GM21786 (cell line): ENCODE measurements around the gene SMARCA2.
"Not testable (repeated sequence)": the region's sequence is repeated elsewhere in the genome, so short reads cannot be mapped to it uniquely, and the experiment has no call there.

Experiments
- ATAC-seq: cut with Tn5 transposase; IDR thresholded peaks from one replicate; pipeline ENCODE4 v1.9.1; 2021; ENCODE audit not compliant: unreplicated experiment

Gene SMARCA2

DNA sequence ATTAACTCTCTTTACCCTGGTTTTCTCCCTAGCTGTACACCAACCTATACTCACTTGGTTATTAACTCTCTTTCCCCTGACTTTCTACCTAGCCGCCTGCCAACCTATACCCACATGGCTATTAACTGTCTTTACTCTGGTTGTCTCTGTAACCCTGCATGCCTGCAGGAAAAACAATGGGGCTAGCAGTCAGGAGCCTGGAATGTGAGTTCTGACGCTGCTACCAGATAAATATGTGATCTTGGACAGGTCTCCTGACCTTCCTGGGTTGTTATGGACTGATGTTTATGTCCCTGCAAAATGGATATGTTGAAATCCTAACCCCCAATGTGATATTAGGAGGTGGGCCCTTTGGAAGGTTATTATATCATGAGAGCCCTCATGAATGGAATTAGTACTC lies 119.2 kb downstream of the SMARCA2 start:
- ATAC-seq = no peak

DNA sequence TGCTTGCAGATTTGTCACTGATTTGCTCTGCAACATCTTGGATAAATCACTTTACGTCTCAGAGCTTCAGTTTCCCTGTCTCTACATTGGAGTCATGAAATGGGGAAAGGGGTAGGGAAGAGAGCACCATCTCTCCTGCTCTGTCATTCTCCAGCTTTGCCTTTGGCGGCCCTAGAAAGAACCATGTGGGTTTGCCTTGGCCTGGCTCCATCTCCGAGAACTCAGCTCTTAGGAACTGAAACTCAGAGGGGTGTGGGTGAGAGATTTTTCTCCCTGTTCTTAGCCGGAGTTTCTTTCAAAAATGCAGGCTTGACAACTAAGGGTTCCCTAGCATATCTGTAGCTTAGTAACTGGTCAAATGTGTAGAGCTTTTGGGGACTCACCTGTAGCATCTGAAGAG lies 123.5 kb downstream of the SMARCA2 start:
- ATAC-seq = no peak

DNA sequence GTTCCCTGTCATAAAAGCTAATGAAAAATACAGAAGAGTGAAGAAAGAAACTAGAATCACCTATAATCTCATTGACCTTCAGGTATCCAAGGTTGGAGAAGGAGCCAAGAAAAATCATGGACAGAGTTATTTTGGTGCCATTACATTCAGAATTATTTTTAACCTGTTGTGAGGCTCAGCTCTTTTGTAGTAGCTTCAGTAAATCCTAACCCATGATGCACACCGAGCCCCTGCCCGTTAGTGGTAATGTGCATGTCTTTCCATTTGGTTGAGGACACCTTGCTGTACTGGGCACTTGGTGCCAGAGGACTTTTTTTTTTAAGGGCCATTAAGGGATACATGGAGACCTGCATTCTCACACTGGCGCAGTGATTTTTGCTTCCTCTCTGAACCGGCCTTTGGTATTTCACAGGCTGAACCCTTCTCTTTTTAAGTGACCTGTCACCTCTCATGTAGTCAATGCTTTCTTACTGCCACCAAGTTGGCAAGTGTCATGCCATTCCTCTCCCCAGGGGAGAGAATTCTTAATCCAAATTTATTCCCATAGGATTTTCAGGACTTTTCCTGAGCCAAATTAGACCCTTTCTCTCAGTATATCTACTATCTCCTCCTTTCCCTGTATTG lies 125.6 kb downstream of the SMARCA2 start:
- ATAC-seq = no peak

DNA sequence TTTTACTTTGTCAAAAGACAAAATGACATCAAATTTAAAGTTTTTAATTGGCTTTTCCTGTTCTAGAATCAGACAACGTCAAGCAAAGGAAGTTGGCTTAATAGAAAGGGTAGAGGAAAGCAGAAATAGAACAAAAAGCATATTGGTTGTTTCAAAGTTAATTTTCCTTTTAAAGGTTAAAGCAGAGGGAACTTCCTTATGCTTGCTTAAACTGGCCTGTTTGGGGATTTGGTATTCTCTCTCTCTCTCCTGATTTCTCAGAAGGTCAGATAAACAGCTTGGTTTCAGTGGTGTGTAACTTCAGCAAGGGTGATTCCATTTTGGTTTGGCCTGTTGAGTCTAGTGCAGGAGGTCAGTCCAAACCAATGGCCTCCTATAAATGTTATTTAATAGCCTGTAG lies 127.1 kb downstream of the SMARCA2 start:
- ATAC-seq = no peak

DNA sequence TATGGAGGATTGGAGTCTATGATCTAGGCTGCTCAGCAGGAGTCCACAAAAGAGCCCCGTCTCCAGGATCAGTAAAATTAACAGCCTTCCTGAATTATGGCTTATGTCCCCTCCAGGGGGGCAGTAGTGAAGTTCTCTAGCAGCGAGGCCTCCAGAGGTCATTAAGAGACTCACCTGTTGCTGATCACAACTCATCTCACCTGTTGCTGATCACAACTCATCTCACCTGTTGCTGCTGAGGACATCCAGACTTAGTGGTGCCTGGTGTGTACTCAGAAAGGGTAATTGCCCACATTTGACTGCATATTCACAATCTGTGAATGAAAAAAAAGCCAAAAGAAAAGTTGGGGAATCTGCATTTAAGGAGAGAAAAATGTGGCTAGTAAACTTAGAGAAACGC lies 129.5 kb downstream of the SMARCA2 start:
- no peak for ATAC-seq

DNA sequence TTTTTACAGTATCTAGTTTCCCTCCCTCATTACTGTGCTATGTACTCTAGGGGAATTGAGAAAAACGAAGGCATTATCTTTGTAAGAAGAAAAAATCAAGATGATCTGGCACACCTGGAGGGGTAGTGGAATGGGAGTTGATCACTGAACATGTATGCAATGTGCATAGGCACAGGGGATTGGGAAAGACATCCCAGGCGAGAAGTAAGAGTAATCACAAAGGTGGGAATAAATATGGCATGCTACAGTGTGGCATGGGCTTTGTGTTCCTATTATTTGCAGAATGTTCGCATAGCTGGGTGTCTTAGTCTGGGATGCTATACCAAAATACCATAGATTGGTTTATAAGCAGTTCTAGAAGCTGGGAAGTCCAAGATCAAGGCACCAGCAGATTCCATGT lies 130.6 kb downstream of the SMARCA2 start:
- ATAC-seq = no peak

DNA sequence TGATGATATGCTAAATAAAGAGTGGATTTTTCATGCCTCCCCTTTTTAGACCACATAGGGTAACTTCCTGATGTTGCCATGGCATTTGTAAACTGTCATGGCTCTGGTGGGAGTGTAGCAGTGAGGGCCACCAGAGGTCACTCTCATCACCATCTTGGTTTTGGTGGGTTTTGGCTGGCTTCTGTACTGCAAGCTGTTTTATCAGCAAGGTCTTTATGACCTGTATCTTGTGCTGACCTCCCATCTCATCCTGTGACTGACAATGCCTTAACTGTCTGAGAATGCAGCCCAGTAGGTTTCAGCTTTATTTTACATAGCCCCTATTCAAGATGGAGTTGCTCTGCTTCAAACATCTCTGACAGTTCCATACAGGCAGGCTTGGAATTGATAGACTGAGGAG lies 131.6 kb downstream of the SMARCA2 start:
- not testable (repeated sequence) for ATAC-seq

DNA sequence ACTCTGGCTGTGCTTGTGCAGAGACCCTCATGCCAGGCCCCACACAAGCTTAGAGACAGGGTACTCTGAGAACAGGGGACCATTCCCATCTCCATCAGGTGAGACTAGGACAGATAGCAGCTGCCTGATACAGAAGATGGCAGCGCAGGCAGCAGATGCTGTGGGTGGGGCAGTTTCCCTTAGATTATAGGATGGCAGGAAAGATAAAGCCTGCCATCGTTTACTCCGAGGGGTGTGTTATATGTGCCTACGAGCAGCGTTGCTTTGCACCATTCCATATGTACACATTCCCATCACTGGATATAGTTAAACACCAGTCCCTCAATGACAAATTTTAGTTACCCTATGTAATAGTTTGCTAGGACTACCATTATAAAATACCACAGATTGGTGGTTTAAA lies 135.2 kb downstream of the SMARCA2 start:
- no peak for ATAC-seq

DNA sequence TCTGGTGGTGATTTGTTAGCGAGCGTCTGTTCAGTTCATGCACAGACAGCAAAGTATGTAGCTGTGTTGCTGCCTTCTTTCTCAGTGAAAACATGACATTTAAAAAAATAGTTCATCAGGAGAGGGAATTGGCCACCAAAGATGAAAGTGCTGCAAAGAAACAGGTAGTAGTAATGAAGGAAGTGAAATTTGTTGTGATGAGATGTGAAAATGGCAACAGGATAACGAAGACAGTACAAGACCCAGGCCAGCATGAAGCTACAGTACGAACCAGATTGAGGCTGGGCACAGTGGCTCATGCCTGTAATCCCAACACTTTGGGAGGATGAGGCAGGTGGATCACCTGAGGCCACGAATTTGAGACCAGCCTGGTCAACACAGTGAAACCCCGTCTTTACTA lies 136.0 kb downstream of the SMARCA2 start:
- ATAC-seq = no peak

DNA sequence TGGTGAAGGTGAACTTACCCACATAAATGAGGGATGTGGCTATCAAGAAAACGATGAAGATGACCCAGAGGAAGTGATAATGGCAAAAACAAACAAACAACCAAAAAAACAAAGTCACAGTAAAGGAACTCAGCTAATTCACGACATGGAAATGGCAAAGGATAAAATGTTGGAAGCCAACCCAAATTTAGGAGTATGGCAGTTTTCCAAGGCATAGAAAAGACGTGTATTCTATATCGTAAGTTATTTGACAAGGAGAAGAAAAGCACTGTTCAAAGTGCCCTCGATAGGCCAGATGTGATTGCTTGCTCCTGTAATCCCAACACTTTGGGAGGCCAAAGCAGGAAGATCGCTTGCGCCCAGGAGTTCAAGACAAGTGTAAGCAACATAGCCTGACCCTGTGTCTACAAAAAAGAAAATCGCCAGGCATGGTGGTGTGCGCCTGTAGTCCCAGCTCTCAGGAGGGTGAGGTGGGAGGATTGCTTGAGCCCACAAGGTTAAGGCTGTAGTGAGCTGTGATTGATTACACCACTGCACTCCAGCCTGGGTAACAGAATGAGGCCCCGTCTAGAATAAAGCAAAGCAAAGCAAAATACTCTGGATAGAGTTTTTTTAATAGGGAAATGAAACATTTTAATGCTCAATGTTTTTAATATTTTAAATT lies 138.0 kb downstream of the SMARCA2 start:
- ATAC-seq = no peak

DNA sequence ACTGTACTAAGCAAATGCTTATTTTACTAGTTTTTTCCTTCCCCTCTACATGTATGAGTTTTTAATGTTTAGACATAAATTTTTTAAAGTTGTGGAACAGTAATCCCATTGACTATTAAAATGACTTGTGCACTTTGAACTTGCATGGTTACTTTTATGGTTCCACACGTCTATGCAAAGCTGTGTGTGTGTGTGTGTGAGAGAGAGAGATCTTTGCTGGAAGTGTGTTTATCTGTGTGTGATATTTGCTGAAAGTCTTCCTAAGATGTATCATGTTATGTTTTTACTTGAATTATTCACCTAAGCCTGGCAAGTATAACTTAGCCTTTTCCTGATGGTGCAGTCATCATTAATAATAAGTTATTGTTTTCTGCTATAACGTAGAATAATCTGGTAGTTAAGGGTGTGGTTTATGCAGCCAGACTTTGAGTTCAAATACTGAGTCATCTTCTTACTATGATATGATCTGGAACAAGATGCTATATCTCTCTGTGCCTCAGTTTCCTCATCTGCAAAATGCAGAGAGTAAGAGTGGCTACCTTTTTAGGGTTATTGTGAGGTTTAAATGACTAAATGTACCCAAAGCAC lies 138.6 kb downstream of the SMARCA2 start:
- ATAC-seq = no peak

DNA sequence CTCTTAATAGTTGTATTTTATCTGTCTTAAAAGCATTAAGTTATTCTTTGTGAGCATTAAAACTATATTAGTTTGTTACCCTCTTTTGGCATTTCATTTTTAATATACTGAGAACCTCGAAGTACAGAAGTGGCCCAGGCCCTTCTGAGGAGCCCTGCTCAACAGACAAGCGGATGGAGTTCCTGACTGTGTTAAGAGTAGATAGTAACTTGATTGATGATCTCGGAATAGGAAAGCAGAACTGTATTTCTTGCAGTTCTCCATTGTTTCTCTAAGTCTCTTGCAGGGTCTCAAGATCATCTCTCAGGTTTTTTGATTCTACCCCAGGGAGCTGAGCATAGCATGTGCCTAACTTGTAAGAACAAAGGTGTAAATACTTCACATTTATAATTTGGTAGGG lies 139.6 kb downstream of the SMARCA2 start:
- ATAC-seq = no peak

DNA sequence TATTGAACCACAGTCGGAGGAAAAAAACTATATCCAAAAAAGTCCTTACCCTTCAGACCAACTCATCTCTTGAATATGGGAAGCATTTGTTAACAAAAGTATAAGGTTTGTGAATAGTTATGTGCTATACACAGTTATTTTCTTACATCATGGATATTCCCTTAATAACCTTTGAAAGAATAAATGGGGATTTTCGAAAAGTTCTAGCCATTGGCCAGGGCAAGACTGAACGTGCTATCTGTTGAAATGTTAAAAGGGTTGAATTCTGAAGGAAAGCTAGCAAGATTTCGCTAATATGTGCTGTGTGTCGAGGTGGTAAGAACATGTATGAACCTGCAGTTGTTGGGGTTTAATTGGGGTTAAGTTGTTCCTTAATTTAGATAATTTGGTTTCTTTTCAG lies 140.8 kb downstream of the SMARCA2 start:
- ATAC-seq = no peak

DNA sequence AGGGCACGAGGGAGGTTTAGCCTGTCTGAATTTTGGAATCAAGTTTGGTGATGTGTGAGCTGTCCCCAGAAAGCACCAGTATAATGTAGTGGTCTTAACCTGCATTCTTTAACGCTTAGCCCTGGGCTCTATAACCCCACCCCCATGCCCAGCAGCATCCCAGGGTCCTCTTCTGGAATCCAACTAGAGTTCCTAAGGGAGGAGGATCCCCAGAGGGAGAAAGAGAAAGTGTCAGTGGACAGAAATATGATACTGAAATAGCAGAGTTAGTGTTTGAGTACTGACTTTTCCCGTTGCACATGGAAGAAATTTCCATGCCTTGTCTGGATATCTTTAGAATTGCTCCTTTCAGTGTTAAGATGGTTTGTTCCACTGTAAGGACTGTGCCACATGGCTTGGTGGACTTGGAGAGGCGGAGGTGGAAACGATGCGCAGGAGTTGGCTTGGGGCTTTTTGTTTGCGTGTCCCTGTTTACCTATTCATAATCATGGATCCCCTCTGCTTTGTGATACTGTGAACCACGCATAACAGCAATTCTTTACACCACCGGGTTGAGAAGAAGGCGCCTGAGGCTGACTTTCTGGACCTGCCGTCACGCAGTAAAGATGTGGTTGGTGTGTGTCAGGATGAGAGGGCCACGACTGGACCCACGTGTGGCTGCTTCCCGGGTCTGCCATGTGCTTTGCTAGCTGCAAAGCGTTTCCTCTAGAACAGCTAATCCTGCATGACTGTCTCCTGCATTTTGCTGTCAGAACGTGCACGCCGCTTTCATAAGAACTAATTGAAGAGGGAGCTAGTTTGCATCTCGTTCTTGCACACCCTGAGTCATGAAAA lies 142.3 kb downstream of the SMARCA2 start:
- peak; percentile 31 for ATAC-seq

DNA sequence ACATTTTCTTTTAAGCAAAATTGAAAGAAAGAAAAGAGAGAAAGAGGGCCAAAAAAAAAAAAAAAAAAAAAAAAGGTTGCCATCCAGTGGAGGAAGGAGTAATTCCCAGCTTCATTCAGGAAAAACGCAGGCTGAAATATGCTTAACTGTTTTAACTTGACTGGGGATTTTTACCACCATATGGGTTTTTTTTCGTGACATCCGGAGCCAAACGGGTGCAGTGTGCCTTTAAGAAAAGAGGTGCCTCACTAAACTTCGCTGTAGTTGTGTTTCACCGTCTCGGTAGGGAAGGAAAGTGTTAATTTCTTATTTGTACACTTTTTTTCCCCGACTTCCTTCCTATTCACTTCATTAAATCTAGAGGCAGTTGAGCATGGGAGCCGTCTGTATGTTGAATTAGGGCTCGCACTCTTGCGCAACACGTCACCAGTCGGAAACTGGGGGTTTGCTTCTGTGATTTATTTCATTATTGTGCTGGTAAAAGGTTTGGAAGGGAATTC lies 143.0 kb downstream of the SMARCA2 start:
- ATAC-seq = peak; percentile 47

DNA sequence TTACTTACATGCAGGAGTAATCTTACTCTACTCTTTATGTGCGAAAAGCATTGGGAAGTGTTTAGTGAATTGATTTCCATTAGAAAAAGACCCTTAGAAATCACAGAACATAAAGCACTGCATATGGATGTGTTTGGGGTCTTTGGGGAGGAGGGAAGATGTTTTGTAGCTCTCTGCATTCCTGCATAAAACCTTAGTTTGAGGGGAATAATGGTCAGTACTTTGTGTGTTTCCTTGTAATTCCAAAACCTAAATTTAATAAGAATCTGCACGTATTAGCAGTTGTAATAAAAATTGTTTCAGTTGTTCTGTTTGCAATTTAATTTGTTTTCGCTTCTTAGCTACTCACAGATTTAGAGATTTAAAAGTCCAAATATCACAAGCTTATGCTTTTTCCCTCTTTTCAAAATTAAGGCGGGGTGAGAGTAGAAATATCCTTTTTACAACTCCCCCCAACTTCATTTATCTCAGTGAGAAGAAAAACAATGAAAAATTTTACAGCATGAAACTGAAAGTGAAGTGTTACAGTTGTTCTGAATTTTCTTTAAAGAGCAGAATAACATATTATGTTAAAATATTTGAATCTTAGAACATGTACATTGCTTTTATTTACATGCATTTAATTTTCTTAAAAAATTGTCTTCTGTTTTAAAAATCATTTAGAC lies 143.8 kb downstream of the SMARCA2 start:
- ATAC-seq = no peak

DNA sequence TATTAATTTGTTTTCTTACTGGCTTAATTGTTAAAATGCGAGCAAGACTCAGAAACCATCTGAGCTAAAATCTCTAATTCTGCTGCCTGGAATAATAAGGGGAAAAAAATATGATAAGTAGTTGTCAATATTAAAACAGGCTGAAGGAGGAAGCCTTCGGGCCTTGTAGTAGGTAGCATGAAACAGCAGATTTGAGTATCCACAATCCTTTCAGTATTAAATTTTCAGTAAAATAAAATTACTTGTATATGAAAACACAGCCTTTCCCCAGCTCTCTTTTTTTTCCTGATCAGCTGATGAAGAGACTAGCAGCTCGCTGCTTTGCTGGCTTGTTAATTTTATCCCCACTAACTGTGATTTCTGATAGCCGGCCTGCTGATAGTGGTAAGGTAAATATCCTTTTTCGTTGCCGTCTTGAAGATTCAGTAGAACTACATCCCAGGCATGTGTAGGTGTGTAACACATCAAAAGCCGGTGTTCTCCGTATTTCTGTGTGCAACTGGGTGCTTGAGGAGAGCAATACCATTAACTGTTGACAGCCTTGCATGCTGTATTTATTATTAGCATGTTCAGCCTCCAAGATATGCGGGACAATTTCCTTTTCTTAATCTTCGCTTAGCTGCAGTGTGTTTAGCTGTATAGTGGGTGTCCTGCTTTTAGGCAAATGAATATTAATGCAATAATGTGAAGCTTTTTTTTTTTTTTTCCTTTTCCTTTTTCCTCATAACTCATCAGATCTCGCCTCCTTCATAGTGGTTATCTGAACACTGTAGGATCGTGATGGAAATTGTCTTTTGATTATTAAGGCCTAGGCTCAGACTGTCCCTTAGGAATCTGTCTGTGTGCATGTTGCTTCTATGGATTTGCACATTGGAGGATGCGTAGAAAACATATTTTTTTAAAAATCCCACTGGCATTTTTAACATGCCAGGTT lies 144.6 kb downstream of the SMARCA2 start:
- no peak for ATAC-seq

DNA sequence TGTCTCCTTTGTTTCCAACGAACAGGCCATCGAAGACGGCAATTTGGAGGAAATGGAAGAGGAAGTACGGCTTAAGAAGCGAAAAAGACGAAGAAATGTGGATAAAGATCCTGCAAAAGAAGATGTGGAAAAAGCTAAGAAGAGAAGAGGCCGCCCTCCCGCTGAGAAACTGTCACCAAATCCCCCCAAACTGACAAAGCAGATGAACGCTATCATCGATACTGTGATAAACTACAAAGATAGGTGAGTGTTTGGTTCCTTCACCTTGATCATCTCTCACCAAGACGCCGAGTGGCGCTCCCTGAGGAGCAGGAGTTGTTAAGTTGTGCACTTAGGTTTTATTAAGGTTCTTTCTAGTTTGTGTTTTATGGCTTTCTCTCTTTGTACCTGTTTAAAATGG lies 146.5 kb downstream of the SMARCA2 start:
- ATAC-seq = no peak

DNA sequence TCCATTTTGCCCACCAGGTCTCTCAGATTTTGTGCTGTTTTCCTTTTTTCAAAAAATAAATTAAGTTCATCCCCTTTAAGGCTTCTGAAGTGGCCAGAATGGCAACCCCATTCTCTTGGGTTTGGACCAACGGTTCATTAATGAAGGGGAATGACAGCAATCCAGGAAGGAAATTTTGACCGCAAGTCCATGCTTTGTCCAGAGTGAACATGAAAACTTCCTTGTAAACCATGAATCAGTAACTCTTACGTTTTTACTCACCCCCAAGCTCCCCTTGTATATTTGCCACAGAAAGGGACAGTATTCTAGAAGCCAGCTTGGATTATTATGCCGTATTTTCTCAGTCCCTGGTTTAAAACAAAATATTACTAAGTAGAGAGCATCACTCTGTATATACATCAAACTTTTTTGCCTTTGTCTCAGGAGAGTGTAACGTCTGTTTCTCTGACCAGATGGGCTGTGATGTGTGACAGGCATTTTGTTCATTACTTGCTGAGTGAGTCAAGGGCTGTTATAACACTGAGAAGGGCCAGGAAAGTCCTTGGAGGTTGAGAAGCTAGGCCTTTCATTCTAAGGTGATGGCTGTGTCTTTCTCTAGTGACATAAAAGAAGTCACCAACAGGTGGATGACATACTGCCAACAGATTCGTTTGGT lies 148.2 kb downstream of the SMARCA2 start:
- no peak for ATAC-seq
